ENCODE data around the gene LAMC1.

LAMC1 gene

GRCh38 chr1:183101841-183102276 lies 78.6 kb downstream of the LAMC1 start:
- FAIRE-seq (no peak), DNase-seq (ENCODE audit: insufficient read length, low spot score) (no peak)

GRCh38 chr1:183103147-183103546 lies 79.9 kb downstream of the LAMC1 start:
- DNase-seq (ENCODE audit: insufficient read length, low spot score): no peak
- FAIRE-seq: no peak

DNA sequence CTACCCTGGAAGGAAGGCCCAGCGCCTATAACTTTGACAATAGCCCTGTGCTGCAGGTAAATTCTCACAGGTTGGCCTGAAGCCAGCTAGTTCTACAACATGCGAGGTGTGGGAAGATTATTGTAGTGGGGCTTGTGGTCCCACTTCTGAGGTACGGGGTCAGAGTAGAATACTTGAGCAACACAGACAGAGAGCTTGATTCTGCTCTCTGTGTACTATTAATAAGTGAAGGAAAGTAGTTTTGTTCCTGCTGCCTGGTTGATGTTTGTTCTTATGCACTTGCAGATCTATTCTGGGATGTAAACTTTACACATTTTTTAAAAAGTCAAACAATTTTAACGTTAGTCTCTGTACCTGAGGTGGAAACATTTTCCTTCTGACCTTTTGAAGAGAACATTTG lies 80.4 kb downstream of the LAMC1 start:
- DNase-seq (ENCODE audit: insufficient read length, low spot score): no peak
- no peak for FAIRE-seq

DNA sequence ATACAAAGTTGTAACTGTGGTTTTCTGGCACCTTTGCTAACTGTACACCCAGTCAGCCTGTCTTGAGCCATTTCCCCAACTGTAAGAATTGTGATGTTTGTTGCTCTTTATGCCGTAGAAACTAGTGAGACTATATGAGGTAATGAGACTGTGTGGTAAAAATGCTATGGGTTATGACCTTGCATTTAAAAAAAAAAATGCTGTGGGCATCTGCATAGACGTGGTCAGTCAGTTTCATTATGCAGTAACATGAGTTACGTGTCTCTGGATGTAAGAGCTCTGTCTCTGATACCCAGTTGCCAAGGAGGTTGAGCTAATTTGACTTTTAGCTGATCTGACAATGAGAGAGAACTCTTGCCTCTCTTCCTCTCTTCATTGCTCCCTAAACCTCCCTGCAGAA lies 82.2 kb downstream of the LAMC1 start:
- DNase-seq (ENCODE audit: insufficient read length, low spot score): no peak
- no peak for FAIRE-seq

GRCh38 chr1:183106166-183106565 lies 82.9 kb downstream of the LAMC1 start:
- FAIRE-seq: no peak
- DNase-seq (ENCODE audit: insufficient read length, low spot score): no peak

- FAIRE-seq: no peak
Measured at GRCh38 chr1:183106746-183107145, 83.5 kb downstream of the LAMC1 start.

GRCh38 chr1:183110326-183110880 lies 87.2 kb downstream of the LAMC1 start:
- DNase-seq (ENCODE audit: insufficient read length, low spot score) (no peak), FAIRE-seq (no peak)

More at GRCh38 chr1:183106746-183107145, 83.5 kb downstream of the LAMC1 start:
- no peak for DNase-seq (ENCODE audit: insufficient read length, low spot score)

GRCh38 chr1:183114441-183114840 lies 91.2 kb downstream of the LAMC1 start:
- DNase-seq (ENCODE audit: insufficient read length, low spot score) (no peak), FAIRE-seq (no peak)

DNA sequence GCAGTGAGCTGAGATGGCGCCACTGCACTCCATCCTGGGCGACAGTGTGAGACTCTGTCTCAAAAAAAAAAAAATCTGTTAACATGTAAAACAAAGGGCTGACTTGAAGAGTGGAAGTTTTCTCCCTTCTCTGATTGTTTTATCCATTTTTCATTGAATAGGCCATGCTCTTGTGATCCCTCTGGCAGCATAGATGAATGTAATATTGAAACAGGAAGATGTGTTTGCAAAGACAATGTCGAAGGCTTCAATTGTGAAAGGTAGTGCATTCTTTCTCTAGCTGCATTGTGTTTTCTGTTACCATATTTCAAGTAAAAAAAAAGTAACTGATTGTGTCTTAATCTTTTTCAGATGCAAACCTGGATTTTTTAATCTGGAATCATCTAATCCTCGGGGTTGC lies 93.2 kb downstream of the LAMC1 start:
- FAIRE-seq (no peak), DNase-seq (ENCODE audit: insufficient read length, low spot score) (no peak)

GRCh38 chr1:183121609-183122008 lies 98.4 kb downstream of the LAMC1 start:
- no peak for FAIRE-seq
- DNase-seq (ENCODE audit: insufficient read length, low spot score): no peak

- DNase-seq (ENCODE audit: insufficient read length, low spot score) (no peak), FAIRE-seq (no peak)
Measured at GRCh38 chr1:183124259-183124658, 101.0 kb downstream of the LAMC1 start.

DNA sequence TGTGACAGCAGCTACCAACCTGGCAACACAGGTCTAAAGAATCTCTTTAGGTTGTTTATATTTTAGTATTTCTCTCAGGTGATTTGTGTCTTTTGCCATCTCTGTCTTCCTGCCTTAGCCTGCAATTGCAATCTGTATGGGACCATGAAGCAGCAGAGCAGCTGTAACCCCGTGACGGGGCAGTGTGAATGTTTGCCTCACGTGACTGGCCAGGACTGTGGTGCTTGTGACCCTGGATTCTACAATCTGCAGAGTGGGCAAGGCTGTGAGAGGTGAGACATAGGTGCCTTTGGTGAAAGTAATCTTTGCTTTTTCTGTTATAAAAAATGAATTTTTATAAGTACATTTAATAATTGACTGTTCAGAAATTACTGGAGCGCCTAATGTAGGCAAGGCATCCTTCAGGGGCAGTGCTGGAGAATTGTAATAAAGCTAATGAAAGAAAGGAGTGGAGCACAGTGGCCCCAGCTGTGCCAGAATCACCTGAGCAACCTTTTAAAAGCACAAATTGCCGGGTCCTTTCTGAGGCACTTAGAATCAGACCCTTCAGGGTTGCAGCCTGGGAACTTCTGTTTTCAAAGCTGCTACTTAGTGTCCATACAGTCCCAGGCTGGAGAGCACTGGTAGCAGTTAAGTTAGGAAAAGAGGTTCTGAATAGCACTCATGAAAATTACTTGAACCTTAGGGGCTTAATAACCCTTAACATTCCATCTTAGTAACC lies 102.2 kb downstream of the LAMC1 start:
- no peak for DNase-seq (ENCODE audit: insufficient read length, low spot score)
- FAIRE-seq: no peak

GRCh38 chr1:183126000-183126366 lies 102.8 kb downstream of the LAMC1 start:
- FAIRE-seq (no peak), DNase-seq (ENCODE audit: insufficient read length, low spot score) (no peak)

DNA sequence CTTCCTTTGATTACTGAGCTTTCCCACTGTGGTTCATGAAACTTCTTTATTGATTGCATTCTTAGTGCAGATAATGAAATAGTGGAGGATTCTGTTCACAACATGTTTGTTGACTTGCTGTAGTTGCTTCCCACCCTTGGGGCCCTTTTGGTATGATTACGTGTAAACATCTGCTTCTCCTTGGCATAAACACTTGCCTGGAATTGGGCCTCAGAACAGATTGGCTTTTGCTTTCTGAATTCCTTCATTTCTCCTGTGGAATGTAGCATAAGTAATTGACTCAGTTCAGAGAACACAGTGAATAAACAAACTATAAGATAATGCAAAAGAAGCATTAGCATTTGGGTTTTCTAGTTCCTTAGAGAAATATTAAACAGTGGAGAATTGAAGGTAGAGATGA lies 103.3 kb downstream of the LAMC1 start:
- FAIRE-seq (no peak), DNase-seq (ENCODE audit: insufficient read length, low spot score) (no peak)

DNA sequence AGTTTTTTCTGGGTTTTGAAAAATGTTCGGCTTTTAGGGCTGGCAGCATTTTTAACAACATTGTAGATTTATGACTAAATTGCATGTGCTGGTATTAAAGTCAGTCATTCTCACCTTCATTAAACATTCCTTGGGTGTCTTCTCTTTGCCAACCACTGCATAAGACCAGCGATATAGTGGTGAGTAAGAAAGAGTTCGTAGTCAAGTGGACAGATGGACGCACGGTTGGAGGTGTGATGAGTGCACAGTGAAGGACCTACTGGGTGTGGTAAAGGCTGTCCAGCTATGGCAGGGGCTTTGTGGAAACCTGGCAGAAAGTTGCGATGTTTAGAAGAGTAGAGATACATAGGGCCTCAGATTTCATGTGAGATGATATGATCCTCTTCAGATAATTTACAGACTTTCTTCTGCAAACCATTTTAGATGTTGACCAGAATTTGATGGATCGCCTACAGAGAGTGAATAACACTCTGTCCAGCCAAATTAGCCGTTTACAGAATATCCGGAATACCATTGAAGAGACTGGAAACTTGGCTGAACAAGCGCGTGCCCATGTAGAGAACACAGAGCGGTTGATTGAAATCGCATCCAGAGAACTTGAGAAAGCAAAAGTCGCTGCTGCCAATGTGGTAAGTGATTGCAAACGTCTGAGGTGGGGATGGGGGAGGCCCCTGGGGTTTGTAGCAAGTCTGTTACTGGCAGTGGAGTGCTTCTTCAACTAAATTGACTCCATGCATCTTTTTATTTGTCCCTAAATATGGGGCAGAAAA lies 106.9 kb downstream of the LAMC1 start:
- FAIRE-seq (no peak), DNase-seq (ENCODE audit: insufficient read length, low spot score) (no peak)

- DNase-seq (ENCODE audit: insufficient read length, low spot score): no peak
- FAIRE-seq: no peak
Measured at GRCh38 chr1:183131166-183131565, 107.9 kb downstream of the LAMC1 start.

DNA sequence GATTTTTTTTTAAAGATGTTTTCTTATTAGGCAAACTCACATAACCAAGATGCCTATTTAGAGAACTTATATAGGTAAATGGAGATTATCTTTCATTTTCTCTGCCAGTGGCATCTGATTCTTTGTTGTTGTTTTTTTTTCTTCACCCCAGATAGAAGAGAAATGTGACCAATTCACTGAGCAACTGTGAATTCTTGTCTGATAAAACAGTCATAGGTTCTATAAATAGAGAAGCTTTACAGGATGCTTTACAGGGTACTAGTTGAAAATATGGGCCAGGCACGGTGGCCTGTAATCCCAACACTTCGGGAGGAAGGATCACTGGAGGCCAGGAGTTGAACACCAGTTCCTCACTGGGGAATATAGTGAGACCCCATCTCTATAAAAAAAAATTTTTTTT lies 112.1 kb downstream of the LAMC1 start:
- FAIRE-seq: no peak
- no peak for DNase-seq (ENCODE audit: insufficient read length, low spot score)

DNA sequence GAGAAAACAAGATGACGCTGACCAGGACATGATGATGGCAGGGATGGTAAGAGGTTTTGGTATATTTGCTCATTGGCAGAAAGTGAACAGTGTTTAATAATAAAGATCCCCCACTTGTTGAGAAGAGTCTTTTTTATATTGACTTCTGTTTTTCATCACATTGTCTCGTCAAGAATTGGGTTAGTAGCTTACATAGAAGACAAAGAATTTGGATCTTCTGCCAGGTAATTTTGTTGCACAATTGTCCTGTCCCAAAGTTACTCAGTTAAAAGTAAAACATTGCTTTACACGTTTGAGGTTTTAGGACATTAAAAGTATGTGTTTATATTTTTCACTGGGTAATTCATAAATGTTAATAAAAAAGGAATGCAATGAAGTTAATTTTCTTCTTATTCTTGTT lies 114.6 kb downstream of the LAMC1 start:
- DNase-seq (ENCODE audit: insufficient read length, low spot score) (no peak), FAIRE-seq (no peak)

DNA sequence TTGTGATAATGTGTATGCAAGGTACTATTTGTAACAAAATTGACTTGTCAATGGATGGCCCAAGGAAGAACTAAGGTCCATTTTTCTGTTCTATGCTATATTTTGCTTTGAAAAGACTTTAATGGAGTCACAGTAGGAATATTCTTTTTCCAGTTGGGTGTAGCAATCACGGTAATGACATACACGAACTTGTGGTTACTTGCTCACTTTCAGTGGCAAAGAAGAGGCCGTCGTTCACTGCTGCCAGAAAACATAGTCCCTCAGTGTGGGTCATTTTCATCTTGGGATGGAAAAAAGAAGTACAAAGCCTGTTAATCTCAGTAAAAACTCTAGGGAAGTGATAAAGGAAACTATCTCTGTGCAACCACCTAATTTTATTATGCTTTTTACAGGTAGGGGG lies 115.1 kb downstream of the LAMC1 start:
- FAIRE-seq: no peak

GRCh38 chr1:183139281-183139942 lies 116.2 kb downstream of the LAMC1 start:
- DNase-seq (ENCODE audit: insufficient read length, low spot score) (peak; percentile 11), FAIRE-seq (no peak)

More for the DNA sequence above, 115.1 kb downstream of the LAMC1 start:
- DNase-seq (ENCODE audit: insufficient read length, low spot score): no peak

GRCh38 chr1:183140633-183141032 lies 117.4 kb downstream of the LAMC1 start:
- no peak for DNase-seq (ENCODE audit: insufficient read length, low spot score)
- no peak for FAIRE-seq

Data from HTR-8/SVneo (cell line).